ENCODE data around the gene ARHGEF37.

Gene ARHGEF37

DNA sequence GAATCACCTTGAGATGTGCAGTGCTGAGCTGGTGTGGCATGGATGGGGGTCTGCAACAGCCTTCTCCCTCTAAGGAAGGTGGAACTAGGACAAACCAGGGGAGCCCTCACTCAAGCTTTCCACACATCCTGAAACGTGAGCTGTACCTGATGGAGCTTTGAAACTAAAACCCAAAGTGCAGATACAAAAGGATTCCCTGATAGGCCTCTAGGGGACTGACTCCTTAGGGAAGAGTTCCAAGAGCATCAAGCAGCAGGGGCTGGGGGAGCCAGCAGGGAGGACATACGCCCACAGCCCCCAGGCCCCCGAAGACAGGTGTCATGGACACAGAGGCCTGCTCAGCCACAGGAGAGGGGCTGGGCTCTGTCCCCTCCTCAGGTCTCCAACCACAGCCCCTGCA, 17.7 kb downstream of the ARHGEF37 start:
- no peak for DNase-seq (ENCODE audit: low read depth in 2 of 2, low spot score in 1 of 2)

- no peak for DNase-seq (ENCODE audit: low read depth in 2 of 2, low spot score in 1 of 2)
Measured at GRCh38 chr5:149599375-149599774, 18.1 kb downstream of the ARHGEF37 start.

DNA sequence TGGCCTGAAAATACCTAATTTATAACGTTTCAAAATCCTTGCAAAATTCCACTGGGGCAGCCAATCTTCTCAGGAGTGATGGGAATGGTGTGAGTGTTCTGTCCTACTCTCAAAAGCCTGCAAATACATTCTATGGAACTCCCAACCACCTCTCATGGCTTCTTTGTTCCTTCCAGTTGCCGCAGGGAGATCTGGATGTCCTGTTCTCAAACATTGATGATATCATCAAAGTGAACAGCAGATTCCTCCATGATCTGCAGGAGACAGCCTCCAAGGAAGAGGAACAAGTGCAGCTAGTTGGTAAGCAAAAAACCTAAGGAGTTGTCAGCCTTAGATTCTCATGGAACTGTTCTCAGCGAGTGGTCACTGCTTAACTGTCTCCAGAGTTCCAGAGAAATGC, 19.6 kb downstream of the ARHGEF37 start:
- DNase-seq (ENCODE audit: low read depth in 2 of 2, low spot score in 1 of 2) = no peak

DNA sequence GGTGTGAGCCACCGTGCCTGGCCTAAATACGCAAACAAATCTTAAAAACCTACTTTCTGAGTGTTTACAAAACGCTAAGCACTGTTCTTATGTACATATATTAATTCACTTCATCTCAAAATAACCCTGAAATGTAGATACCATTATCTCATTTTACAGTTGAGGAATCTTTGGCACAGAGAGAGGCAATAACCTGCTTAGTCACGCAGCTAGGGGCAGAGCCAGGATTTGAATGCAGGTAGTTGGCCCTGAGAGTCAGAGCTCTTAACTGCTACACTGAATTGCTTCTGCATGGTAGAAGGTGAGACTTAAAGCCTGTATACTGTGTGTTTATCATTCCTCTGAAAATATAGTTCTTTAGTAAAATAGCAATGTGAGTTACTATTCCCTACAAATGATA, 21.9 kb downstream of the ARHGEF37 start:
- DNase-seq (ENCODE audit: low read depth in 2 of 2, low spot score in 1 of 2) = no peak

GRCh38 chr5:149603920-149604319, 22.6 kb downstream of the ARHGEF37 start:
- no peak for DNase-seq (ENCODE audit: low read depth in 2 of 2, low spot score in 1 of 2)

GRCh38 chr5:149604321-149604720, 23.0 kb downstream of the ARHGEF37 start:
- no peak for DNase-seq (ENCODE audit: low read depth in 2 of 2, low spot score in 1 of 2)

GRCh38 chr5:149605354-149605997, 24.2 kb downstream of the ARHGEF37 start:
- no peak for DNase-seq (ENCODE audit: low read depth in 2 of 2, low spot score in 1 of 2)

GRCh38 chr5:149605998-149606724, 24.9 kb downstream of the ARHGEF37 start:
- DNase-seq (ENCODE audit: low read depth in 2 of 2, low spot score in 1 of 2) = no peak

GRCh38 chr5:149608936-149609545, 27.7 kb downstream of the ARHGEF37 start:
- no peak for DNase-seq (ENCODE audit: low read depth in 2 of 2, low spot score in 1 of 2)

GRCh38 chr5:149609640-149610219, 28.4 kb downstream of the ARHGEF37 start:
- no peak for DNase-seq (ENCODE audit: low read depth in 2 of 2, low spot score in 1 of 2)

DNA sequence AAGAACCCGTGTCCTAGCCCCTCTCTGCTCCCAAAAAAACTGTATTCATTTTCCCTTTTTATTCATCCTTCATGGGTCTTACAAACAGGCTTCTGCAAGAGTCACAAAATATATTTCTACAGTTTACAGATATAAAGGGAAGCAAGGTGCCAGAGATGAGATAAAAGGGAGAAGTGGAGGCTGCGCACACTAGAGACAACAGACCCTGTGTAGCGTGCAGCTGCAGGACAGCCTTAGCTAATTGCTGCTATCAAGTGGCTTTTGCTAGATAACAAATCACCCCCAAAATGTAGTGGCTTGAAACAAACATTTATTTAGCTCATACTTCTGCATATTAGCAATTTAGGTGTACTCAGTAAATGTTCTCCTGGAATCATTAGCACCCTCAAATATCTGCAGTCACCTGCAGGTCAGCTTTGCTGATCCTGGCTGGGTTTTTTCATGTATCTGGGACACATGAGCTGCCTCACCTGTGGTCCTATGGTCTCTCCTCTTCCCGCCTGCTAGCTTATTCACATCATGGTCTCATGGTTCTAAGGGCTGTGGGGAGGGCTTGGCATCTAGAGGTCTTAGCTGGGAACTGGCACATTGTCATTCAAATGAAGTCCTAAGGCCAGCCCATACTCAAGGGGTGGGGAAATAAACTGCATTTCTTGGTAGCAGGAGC, 29.4 kb downstream of the ARHGEF37 start:
- DNase-seq (ENCODE audit: low read depth in 2 of 2, low spot score in 1 of 2) = no peak

DNA sequence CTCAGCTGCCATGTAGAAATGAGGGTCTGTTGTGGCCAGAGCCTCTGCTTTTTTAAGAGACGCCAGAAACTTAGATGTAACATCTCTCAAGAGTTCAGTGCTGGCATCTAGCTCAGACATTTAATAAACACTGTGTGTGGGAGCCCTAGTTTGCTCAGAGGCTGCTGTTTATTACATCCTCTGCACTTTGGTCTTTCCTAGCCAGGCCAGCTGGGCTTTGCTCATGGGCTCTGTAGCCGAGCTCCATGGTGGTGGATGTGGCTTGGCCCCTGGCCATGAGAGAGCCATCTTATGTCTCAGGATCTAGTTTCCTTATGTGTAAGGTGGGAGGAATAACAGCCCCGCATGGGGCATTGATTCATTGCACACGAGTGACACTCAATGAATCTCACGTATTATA, 30.0 kb downstream of the ARHGEF37 start:
- no peak for DNase-seq (ENCODE audit: low read depth in 2 of 2, low spot score in 1 of 2)

DNA sequence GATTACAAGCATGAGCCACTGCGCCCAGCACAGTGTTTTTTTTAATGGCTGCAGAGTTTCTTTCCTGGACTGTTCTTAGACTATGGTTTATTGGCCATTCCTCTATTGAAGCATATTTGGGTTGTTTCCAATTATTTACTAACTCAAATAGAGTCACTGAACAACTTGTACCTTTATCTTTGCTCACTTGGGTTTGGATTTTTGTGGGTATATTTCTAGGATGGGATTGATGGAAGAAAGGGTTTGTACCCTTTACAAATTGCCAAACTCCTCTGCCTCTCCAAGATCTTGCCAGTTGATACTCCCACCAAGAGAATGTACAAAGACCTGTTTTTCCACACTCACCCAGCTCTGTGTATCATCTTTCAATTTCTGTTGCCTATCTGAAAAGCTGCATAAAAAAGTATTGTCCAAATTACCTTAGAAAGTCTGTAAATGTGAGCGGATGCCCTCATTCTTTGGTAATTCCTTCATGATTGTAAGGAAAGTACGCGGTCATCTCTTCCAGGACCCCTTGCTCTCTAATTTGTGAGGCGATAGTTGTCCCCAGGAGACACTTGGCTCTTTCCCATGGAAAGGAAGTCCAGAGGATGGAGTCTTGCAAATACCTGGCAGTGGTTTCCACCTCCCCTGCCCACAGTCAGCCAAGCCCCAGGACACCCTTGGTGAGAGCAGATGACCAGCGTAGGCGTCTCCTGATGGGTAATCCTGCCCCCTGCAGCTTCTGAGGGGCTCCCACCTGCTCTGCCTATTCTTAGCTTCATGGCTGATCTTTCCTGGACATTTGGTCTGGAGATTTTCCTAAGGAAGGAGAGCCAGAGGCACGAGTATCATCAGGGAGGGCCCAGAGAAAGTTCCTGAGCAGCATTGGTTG, 33.0 kb downstream of the ARHGEF37 start:
- DNase-seq (ENCODE audit: low read depth in 2 of 2, low spot score in 1 of 2) = no peak

DNA sequence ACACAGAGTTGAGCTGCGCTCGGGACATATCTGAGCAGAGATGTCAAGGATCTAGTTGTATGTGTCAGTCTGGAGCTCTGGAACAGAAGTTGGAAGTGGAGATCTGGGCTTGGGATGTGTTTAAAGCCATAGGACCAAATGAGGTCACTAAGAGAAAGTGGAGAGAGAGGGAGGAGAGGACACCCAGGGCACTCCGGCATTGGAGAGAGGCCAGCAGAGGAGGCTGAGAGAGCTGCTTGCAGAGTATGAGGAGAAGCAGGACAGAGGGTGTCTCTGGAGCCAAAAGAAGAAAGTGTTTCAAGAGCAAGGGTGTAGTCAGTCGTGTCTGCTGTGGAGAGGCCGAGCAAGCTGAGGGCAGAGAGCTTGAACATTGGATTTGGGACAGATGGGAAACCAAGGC, 34.7 kb downstream of the ARHGEF37 start:
- no peak for DNase-seq (ENCODE audit: low read depth in 2 of 2, low spot score in 1 of 2)

GRCh38 chr5:149616727-149617285, 35.5 kb downstream of the ARHGEF37 start:
- no peak for DNase-seq (ENCODE audit: low read depth in 2 of 2, low spot score in 1 of 2)

- DNase-seq (ENCODE audit: low read depth in 2 of 2, low spot score in 1 of 2) = no peak
Measured at GRCh38 chr5:149617760-149618306, 36.5 kb downstream of the ARHGEF37 start.

DNA sequence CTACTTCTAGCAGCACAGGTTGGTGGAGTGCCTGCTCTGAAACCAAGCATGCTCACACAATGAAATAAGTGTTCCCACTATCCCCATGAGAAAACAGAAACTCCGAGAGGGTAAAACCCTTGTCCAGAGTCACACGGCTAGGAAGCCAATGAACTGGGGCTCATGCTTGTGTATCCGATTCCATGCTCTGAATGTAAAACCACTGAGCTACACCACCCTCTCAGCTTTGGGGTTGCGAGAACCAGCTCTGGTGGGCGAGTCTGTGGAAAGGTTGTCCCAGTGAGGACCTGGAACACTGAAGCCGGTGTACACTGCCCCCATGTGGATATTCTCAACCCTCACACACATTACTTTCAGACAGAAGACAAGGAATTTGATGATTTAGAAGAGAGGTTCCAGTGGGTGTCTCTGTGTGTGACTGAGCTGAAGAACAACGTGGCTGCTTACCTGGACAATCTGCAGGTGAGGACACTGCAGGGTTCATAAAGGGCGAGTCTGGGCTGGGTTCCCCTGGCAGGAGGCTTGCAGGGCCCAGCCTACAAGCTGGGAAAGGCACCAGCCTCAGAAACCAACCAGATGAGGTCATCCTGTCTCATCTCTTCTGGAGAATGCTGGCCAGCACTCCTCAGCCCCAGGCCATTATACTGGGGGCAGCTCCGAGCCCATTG, 37.4 kb downstream of the ARHGEF37 start:
- DNase-seq (ENCODE audit: low read depth in 2 of 2, low spot score in 1 of 2) = no peak

DNA sequence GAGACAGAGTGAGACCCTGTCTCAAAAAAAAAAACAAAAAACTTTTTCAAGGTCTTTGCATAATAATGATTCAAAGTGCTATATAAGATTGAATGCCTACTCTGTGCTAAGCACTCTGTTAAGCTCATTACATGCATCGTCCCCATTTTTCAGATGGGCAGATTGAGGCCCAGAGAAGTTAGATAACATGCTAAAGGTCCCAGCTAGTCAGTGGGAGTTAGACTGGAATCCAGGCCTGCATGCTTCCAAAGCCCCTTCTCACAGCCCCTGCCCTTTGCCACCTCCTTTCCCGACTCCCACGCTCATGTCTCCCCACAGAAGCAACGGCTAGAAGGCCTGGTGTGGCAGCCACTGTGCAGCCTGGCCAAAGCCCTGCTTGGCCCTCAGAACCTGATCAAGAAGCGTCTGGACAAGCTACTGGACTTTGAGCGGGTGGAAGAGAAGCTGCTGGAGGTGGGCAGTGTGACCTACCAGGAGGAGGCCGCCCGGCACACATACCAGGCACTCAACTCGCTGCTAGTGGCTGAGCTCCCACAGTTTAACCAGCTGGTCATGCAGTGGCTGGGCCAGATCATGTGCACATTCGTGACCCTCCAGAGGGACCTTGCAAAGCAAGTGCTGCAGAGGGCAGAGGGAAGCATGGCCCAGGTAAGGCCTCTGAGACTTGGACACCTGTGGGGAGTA, 40.3 kb downstream of the ARHGEF37 start:
- DNase-seq (ENCODE audit: low read depth in 2 of 2, low spot score in 1 of 2) = no peak

DNA sequence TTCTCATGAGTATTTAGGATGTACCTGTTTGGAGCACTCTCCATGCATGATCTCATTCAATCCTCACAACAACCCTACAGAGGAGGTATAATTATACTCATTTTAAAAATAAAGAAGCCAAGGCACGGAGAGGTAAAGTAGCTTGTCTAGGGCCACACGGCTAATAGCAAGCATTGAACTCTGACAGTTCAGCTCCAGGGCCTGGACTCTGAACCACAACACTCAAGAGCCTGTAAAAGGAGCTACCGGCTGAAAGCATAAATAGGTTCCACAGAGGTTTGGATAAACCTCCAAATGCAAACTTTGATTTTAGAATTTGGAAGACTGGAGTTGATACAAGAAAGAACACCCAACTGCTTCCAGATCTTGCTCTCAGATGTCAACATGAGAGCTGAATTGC, 41.2 kb downstream of the ARHGEF37 start:
- no peak for DNase-seq (ENCODE audit: low read depth in 2 of 2, low spot score in 1 of 2)

All from stimulated activated CD8-positive, alpha-beta memory T cell treated with anti-CD3 and anti-CD28 coated beads, Interleukin-4, amount 100 ng/mL, for 1 hour (primary cell).